K562 (cell line): Measurements from ENCODE around the gene DUSP9. TPM values are rescaled to one million over a fixed set of nuclear protein-coding genes. Genes with fewer than 3 reads are reported as not detected.

Source experiments
- ATAC-seq: fragments of 200-7000 bp; cut with Tn5 transposase; 3 replicates; pipeline ENCODE4 v1.9.1; 2020; ENCODE audit warnings: moderate library complexity
- BruUV-seq: library from RNA; stranded (reverse); fragments of 400-500 nt; replicated peaks from 2 replicates; lab custom pipeline; 2021; lab: Mats Ljungman, UMichigan
- CTCF ChIA-PET: fragments of 300-600 bp; formaldehyde crosslinking; extraction: SDS; loops from one replicate; lab custom pipeline; 2021; ENCODE audit warnings: low intra/inter-chr PET ratio; lab: Yijun Ruan, JAX
- POLR2A ChIA-PET: fragments of 300-600, 350-650 bp; sonication (Branson Sonifier 250); formaldehyde crosslinking; extraction: SDS; loops from one replicate; lab custom pipeline; 2021; ENCODE audit warnings: antibody characterized with exemption, inconsistent platforms; lab: Yijun Ruan, JAX
- DNase-seq, 4 experiments: peaks; one replicate each; pipeline versions ENCODE4 v3.0.0 to v3.0.0-alpha.2; 2011 to 2018; ENCODE audit warnings: low spot score in 3 of 4, mixed read lengths in 3 of 4; ENCODE audit errors: extremely low read depth in 1 of 4
- FAIRE-seq: peaks from 2 replicates; lab custom pipeline; 2011; peaks lifted over from hg19 to GRCh38; lab: Jason Lieb, UNC
- H2AFZ ChIP-seq: 2 replicates; pipeline ENCODE4 v1.6.0; 2011; ENCODE audit warnings: low read depth, low read length, control low read depth, inconsistent platforms
- H3K27ac ChIP-seq: fragments of 200-600 bp; 3 replicates; pipeline ENCODE4 v1.8.0; 2011; ENCODE audit warnings: low read depth, mild to moderate bottlenecking, control low read depth, inconsistent platforms, low read length, moderate library complexity, mixed read lengths; ENCODE audit errors: extremely low read depth
- H3K27me3 ChIP-seq, 2 experiments: fragments of 300-600 bp in 1 of 2; 2 replicates in 1 of 2; 3 replicates in 1 of 2; pipeline versions ENCODE4 v1.6.0 to v1.8.0; 2011; ENCODE audit warnings: inconsistent platforms in 2 of 2, low read length in 2 of 2, mild to moderate bottlenecking in 1 of 2, mixed read lengths in 1 of 2, moderate library complexity in 1 of 2; ENCODE audit not compliant: control insufficient read depth in 2 of 2, insufficient read depth in 2 of 2
- H3K36me3 ChIP-seq: fragments of 300-600 bp; 3 replicates; pipeline ENCODE4 v1.8.0; 2011; ENCODE audit warnings: mild to moderate bottlenecking, low read length, inconsistent platforms; ENCODE audit not compliant: control insufficient read depth, insufficient read depth
- H3K4me1 ChIP-seq, 2 experiments: fragments of 200-600 bp in 1 of 2; replicated peaks in 1 of 2; 2 replicates in 1 of 2; 3 replicates in 1 of 2; pipeline versions ENCODE4 v1.5.1 to v1.8.0; 2011; ENCODE audit warnings: inconsistent platforms in 2 of 2, low read length in 2 of 2, mild to moderate bottlenecking in 1 of 2, mixed read lengths in 1 of 2, moderate library complexity in 1 of 2; ENCODE audit not compliant: control insufficient read depth in 2 of 2, insufficient read depth in 2 of 2
- H3K4me2 ChIP-seq: 2 replicates; pipeline ENCODE4 v1.6.1; 2011; ENCODE audit warnings: low read length, control low read depth, inconsistent platforms, mixed read lengths; ENCODE audit not compliant: insufficient read depth
- H3K4me3 ChIP-seq: fragments of 200-600 bp; sonication (generic), shearing (Covaris generic); 2 replicates; pipeline ENCODE4 v1.5.1; 2016; ENCODE audit warnings: control low read depth, inconsistent platforms
- H3K79me2 ChIP-seq: fragments of 200-600 bp; 3 replicates; pipeline ENCODE4 v1.8.0; 2011; ENCODE audit warnings: low read length, inconsistent platforms; ENCODE audit not compliant: control insufficient read depth, insufficient read depth
- H3K9ac ChIP-seq, 2 experiments: 2 replicates each; pipeline versions ENCODE4 v1.6.0 to v1.6.1; 2011; ENCODE audit warnings: low read depth in 2 of 2, low read length in 2 of 2, control low read depth in 1 of 2, inconsistent platforms in 1 of 2, mild to moderate bottlenecking in 1 of 2, mixed read lengths in 1 of 2; ENCODE audit not compliant: insufficient read depth in 1 of 2
- H3K9me1 ChIP-seq: one replicate; pipeline ENCODE4 v1.6.0; 2011; ENCODE audit warnings: inconsistent platforms, mild to moderate bottlenecking, low read length, moderate library complexity; ENCODE audit not compliant: control insufficient read depth, insufficient read depth
- H3K9me3 ChIP-seq: replicated peaks from 2 replicates; pipeline ENCODE4 v1.5.1; 2011; ENCODE audit warnings: low read depth, low read length, inconsistent platforms; ENCODE audit not compliant: control insufficient read depth, insufficient read depth
- H4K20me1 ChIP-seq: replicated peaks from 2 replicates; pipeline ENCODE4 v1.6.1; 2011; ENCODE audit warnings: low read length, inconsistent platforms, mixed read lengths; ENCODE audit not compliant: control insufficient read depth, insufficient read depth
- CTCF ChIP-seq, 3 experiments: IDR thresholded peaks in 2 of 3; conservative IDR thresholded peaks in 1 of 3; 2 replicates each; pipeline ENCODE4 v1.5.1; 2011 to 2012; ENCODE audit warnings: low read length in 3 of 3, mild to moderate bottlenecking in 3 of 3, control low read depth in 2 of 3, improper control_type of control experiment in 1 of 3, inconsistent platforms in 1 of 3, low read depth in 1 of 3, mixed read lengths in 1 of 3, moderate library complexity in 1 of 3; ENCODE audit not compliant: insufficient read depth in 2 of 3
- E2F6 ChIP-seq, 2 experiments: IDR thresholded peaks; 2 replicates each; pipeline ENCODE4 v1.6.1; 2011; ENCODE audit warnings: borderline replicate concordance in 1 of 2, control low read depth in 1 of 2, low read depth in 1 of 2, low read length in 1 of 2, mild to moderate bottlenecking in 1 of 2, mixed read lengths in 1 of 2, moderate library complexity in 1 of 2; ENCODE audit not compliant: insufficient read depth in 1 of 2, insufficient read length in 1 of 2, poor library complexity in 1 of 2, severe bottlenecking in 1 of 2; ENCODE audit errors: extremely low read depth in 1 of 2
- HCFC1 ChIP-seq: IDR thresholded peaks from 2 replicates; pipeline ENCODE4 v1.6.1; 2012; ENCODE audit warnings: low read depth, low read length, improper control_type of control experiment
- IRF1 ChIP-seq: sonication (generic); formaldehyde crosslinking; IDR thresholded peaks from 2 replicates; pipeline ENCODE4 v1.8.0; 2022; ENCODE audit warnings: missing genetic modification reagents, mild to moderate bottlenecking, borderline replicate concordance
- MAZ ChIP-seq, 2 experiments: fragments of 450-650 bp in 1 of 2; sonication (generic) in 1 of 2; formaldehyde crosslinking; IDR thresholded peaks in 1 of 2; conservative IDR thresholded peaks in 1 of 2; 2 replicates each; pipeline versions ENCODE4 v1.4.0 to v1.5.0; 2020; ENCODE audit warnings: mild to moderate bottlenecking in 1 of 2, missing genetic modification reagents in 1 of 2
- MBD2 ChIP-seq: sonication (generic); IDR thresholded peaks from 2 replicates; pipeline ENCODE4 v1.6.1; 2016; ENCODE audit warnings: low read depth, borderline replicate concordance
- NONO ChIP-seq, 2 experiments: fragments of 200-400 bp in 1 of 2; fragments of 450-650 bp in 1 of 2; formaldehyde crosslinking in 1 of 2; IDR thresholded peaks; 2 replicates each; pipeline ENCODE4 v1.6.1; 2017; ENCODE audit warnings: low read depth in 2 of 2, mild to moderate bottlenecking in 2 of 2, moderate library complexity in 2 of 2, low read length in 1 of 2
- PML ChIP-seq: IDR thresholded peaks from 2 replicates; pipeline ENCODE4 v1.6.1; 2012; ENCODE audit warnings: low read length, inconsistent platforms
- TBP ChIP-seq: optimal IDR thresholded peaks from 2 replicates; pipeline ENCODE3; 2011; ENCODE audit warnings: low read depth, low read length, improper control_type of control experiment
- TCFL5 ChIP-seq: fragments of 250-450 bp; sonication (Bioruptor Pico); conservative IDR thresholded peaks from 2 replicates; pipeline ENCODE4 v1.6.1; 2021; ENCODE audit warnings: mild to moderate bottlenecking, moderate library complexity, matching md5 sums
- ZFX ChIP-seq: sonication (generic); formaldehyde crosslinking; IDR thresholded peaks from 2 replicates; pipeline ENCODE4 v1.8.0; 2022; ENCODE audit warnings: mild to moderate bottlenecking, missing genetic modification reagents, moderate library complexity
- ZNF165 ChIP-seq: fragments of 250-450 bp; sonication (Bioruptor Pico); IDR thresholded peaks from 2 replicates; pipeline ENCODE4 v1.4.0; 2020; ENCODE audit warnings: borderline replicate concordance
- ZNF263 ChIP-seq: sonication (generic); formaldehyde crosslinking; IDR thresholded peaks from 2 replicates; pipeline ENCODE4 v1.8.0; 2022; ENCODE audit warnings: mild to moderate bottlenecking, missing genetic modification reagents, borderline replicate concordance
- WGBS: fragments of 100-300 bp; shearing (Covaris generic); methylation state at CpG from one replicate; pipeline ENCODE4 v1.1.6; 2016; ENCODE audit warnings: low coverage, mixed read lengths; ENCODE audit not compliant: insufficient coverage; ENCODE audit errors: missing lambda C conversion rate; 5-methylcytosine and 5-hydroxymethylcytosine counted together
- in situ Hi-C: fragments of 300-500 bp; cut with MboI; formaldehyde crosslinking; loops from 4 replicates; pipeline ENCODE4 v1.15.0; 2018; ENCODE audit warnings: inconsistent platforms, mixed read lengths
- intact Hi-C: fragments of 100-400 bp; cut with micrococcal nuclease; formaldehyde crosslinking; loops from 2 replicates; pipeline ENCODE4 v1.14.2; 2022
- polyA plus RNA-seq, 8 experiments: library from polyadenylated mRNA; depleted of rRNA in 4 of 8; stranded (reverse) in 5 of 8; unstranded in 3 of 8; fragments of >200 nt; fragmentation: Nextera tagmentation in 2 of 8; fragmentation: Illumina TruSeq in 1 of 8; extraction: Ambion mirVana in 2 of 8; extraction: Trizol in 1 of 8; gene quantifications; 2 replicates each; pipeline versions ENCODE4 v1.2.1 to v1.2.3, GENCODE V29; 2011 to 2014; ENCODE audit warnings: inconsistent platforms in 1 of 8, missing spikeins in 1 of 8
- total RNA-seq, 7 experiments: library from RNA; depleted of rRNA in 6 of 7; stranded (reverse); fragments of >200 nt in 6 of 7; fragmentation: Illumina TruSeq in 2 of 7; extraction: Trizol in 2 of 7; gene quantifications; 2 replicates each; pipeline versions ENCODE4 v1.2.1 to v1.2.3, GENCODE V29; 2011 to 2021; ENCODE audit warnings: low replicate concordance in 1 of 7

DUSP9 gene
- total and polyA plus RNA-seq, 9 of the 15 experiments (the other 6 are each of a cell fraction or from before 2014, with no cell fraction given), result 0.11 to 14.1 (median 5.5) TPM

GRCh38 chrX:153687121-153688039, 40.4 kb downstream of the DUSP9 start, which contains the start of gene SLC6A8:
TSS of gene SLC6A8 (plus strand) at chrX:153687926. CDS start at chrX:153688575, 649 bp downstream.
- in situ Hi-C loops (no loop called here), intact Hi-C loops (no loop called here)
- H3K79me2 ChIP-seq, result peaks cover 37% of the 10 kb centered on the region
- DNase-seq (peak; percentile 78 to 90 (median 82)), FAIRE-seq (no peak), ATAC-seq (peak; percentile 64)
- peak within 1 kb of the TSS; percentile 78 for H3K4me2 ChIP-seq
- H3K27me3 ChIP-seq, result no peaks in the 10 kb centered on the region
- peaks cover 1% of the 10 kb centered on the region; the same call in 1 of the 2 replicates for H3K9me3 ChIP-seq
- H2AFZ ChIP-seq, result peak within 1 kb of the TSS; percentile 79
- peaks cover 13% of the 10 kb centered on the region for H4K20me1 ChIP-seq
- ChIA-PET POLR2A (interaction anchor here (0.9 to 1.0 kb wide), 2 partner anchors 21 to 860 kb away, joined by 3 read pairs; partner anchors contain the start of gene IKBKG), CTCF (no interaction called here)
- H3K36me3 ChIP-seq, result peaks cover 26% of the 10 kb centered on the region; the same call in 1 of the 3 replicates
- peak within 1 kb of the TSS; percentile 72 to 98 for H3K9ac ChIP-seq
- no peaks in the 10 kb centered on the region for H3K9me1 ChIP-seq
- BruUV-seq, result no TSS peak
- peak within 1 kb of the TSS; percentile 92 for H3K27ac ChIP-seq
- WGBS, result 0% methylated on average over 8 of the region's 66 CpGs
- peak within 1 kb of the TSS; percentile 51 for H3K4me3 ChIP-seq
- H3K4me1 ChIP-seq, result peaks cover 16 to 62% of the 10 kb centered on the region in 2 experiments; a peak in 4 of 5 replicates
- TF ChIP-seq IRF1 (CRISPR knock-in tag) (no peak), TBP (peak; percentile 83), NONO (IDR thresholded peaks at IDR 0.05; ENCODE audit: low read depth in 2 of 2, low read length in 1 of 2) (peak in 1 of 2 experiments; percentile 60; a peak in 2 of 4 replicates), CTCF (IDR thresholded peaks at IDR 0.05 in 2 of 3, conservative IDR thresholded peaks at IDR 0.05 in 1 of 3; ENCODE audit: insufficient read depth in 2 of 3, low read depth in 1 of 3, low read length in 3 of 3) (peak; percentile 28 to 39 (median 38); a peak in 4 of 6 replicates), PML (peak; percentile 25; the same call in 1 of the 2 replicates), TCFL5 (CRISPR knock-in tag) (no peak), ZFX (peak; percentile 7; the same call in 1 of the 2 replicates), E2F6 (IDR thresholded peaks at IDR 0.05; ENCODE audit: borderline replicate concordance in 1 of 2, extremely low read depth in 1 of 2, insufficient read depth in 1 of 2, insufficient read length in 1 of 2, low read depth in 1 of 2, low read length in 1 of 2, poor library complexity in 1 of 2, severe bottlenecking in 1 of 2) (peak in 1 of 2 experiments; percentile 9), MAZ (CRISPR knock-in tag; conservative IDR thresholded peaks at IDR 0.05 in 1 of 2, IDR thresholded peaks at IDR 0.05 in 1 of 2) (0 out of 4 replicates have a peak, but pooled peaks have one; percentile 16 to 26), HCFC1 (no peak), ZNF263 (CRISPR knock-in tag) (peak; percentile 95), ZNF165 (no peak), MBD2 (0 out of 2 replicates have a peak, but pooled peaks have one; percentile 36)
